ENCODE results near the gene TTBK1. TPM values are rescaled to one million over a fixed set of nuclear protein-coding genes. Genes with fewer than 3 reads are reported as not detected.

The TTBK1 gene
- total and polyA plus RNA-seq, 12 donors = 0.17 to 5.4 (median 0.65) TPM

- Histone ChIP-seq H3K4me1 (replicated peaks in 1 of 2) (peaks cover 10 to 11% of the 10 kb centered on the region in 2 donors), H3K4me3 (no peak overlapping the region), H3K9me3 (replicated peaks in 1 of 3) (no peaks in the 10 kb centered on the region), H3K27me3 (no peaks in the 10 kb centered on the region), H3K36me3 (replicated peaks in 1 of 2) (no peaks in the 10 kb centered on the region), H3K27ac (peak overlapping the region in 2 of 5 donors; percentile 48 to 53)
- DNase-seq = no peak
- 75 to 98% (median 95%) methylated on average over 3 of the region's 3 CpGs for WGBS, 4 donors
- intact Hi-C loops (cut with DNase I) = no loop called here
- no peak for TF ChIP-seq CTCF (IDR thresholded peaks at IDR 0.05)
- no peak for TF ChIP-seq POLR2A (IDR thresholded peaks at IDR 0.05)
These were observed 47.1 kb downstream of the TTBK1 start for GRCh38 chr6:43290339-43290904.

- intact Hi-C loops (cut with DNase I) = no loop called here
- Histone ChIP-seq H3K36me3 (replicated peaks in 1 of 2) (no peaks in the 10 kb centered on the region), H3K27ac (peak overlapping the region in 2 of 5 donors; percentile 48 to 53), H3K27me3 (no peaks in the 10 kb centered on the region), H3K4me3 (no peak overlapping the region), H3K9me3 (replicated peaks in 1 of 3) (no peaks in the 10 kb centered on the region), H3K4me1 (replicated peaks in 1 of 2) (peaks cover 10 to 11% of the 10 kb centered on the region in 2 donors)
- WGBS, 4 donors = 54 to 61% (median 55%) methylated on average over 6 of the region's 6 CpGs
- TF ChIP-seq POLR2A (IDR thresholded peaks at IDR 0.05) (no peak), CTCF (IDR thresholded peaks at IDR 0.05) (no peak)
- peak; percentile 53 to 77 (median 71) for DNase-seq
These were observed 47.6 kb downstream of the TTBK1 start for GRCh38 chr6:43290905-43291355.

- WGBS, 4 donors = 92 to 100% (median 95%) methylated on average over 2 of the region's 2 CpGs
- H3K36me3 ChIP-seq (replicated peaks in 1 of 2) = no peaks in the 10 kb centered on the region
- H3K4me1 ChIP-seq (replicated peaks in 1 of 2) = peaks cover 9% of the 10 kb centered on the region in 2 donors
- no peak for TF ChIP-seq CTCF (IDR thresholded peaks at IDR 0.05)
- TF ChIP-seq POLR2A (IDR thresholded peaks at IDR 0.05) = no peak
- H3K4me3 ChIP-seq = no peak overlapping the region
- no peaks in the 10 kb centered on the region for H3K27me3 ChIP-seq
- no peak for DNase-seq
- H3K27ac ChIP-seq = peak overlapping the region in 1 of 5 donors; percentile 53
- intact Hi-C loops (cut with DNase I) = no loop called here
- H3K9me3 ChIP-seq (replicated peaks in 1 of 3) = no peaks in the 10 kb centered on the region
These were observed 48.4 kb downstream of the TTBK1 start for GRCh38 chr6:43291708-43292107.

GRCh38 chr6:43292341-43292740 is 49.1 kb downstream of the TTBK1 start:
- intact Hi-C loops (cut with DNase I) = no loop called here
- Histone ChIP-seq H3K9me3 (replicated peaks in 1 of 3) (no peaks in the 10 kb centered on the region), H3K36me3 (replicated peaks in 1 of 2) (no peaks in the 10 kb centered on the region), H3K4me1 (replicated peaks in 1 of 2) (peaks cover 3% of the 10 kb centered on the region in 2 donors), H3K4me3 (no peak overlapping the region), H3K27me3 (no peaks in the 10 kb centered on the region), H3K27ac (no peak overlapping the region)
- 89 to 94% (median 92%) methylated on average over 6 of the region's 6 CpGs for WGBS, 4 donors
- DNase-seq = no peak
- TF ChIP-seq POLR2A (IDR thresholded peaks at IDR 0.05) = no peak

GRCh38 chr6:43292763-43293318 is 49.6 kb downstream of the TTBK1 start:
- no peaks in the 10 kb centered on the region for H3K36me3 ChIP-seq (replicated peaks in 1 of 2)
- no peak for DNase-seq
- H3K9me3 ChIP-seq (replicated peaks in 1 of 3) = no peaks in the 10 kb centered on the region
- no peak overlapping the region for H3K4me3 ChIP-seq
- WGBS, 4 donors = 64 to 85% (median 69%) methylated on average over 3 to 5 of the region's 5 CpGs
- H3K27ac ChIP-seq = no peak overlapping the region
- intact Hi-C loops (cut with DNase I) = no loop called here
- no peaks in the 10 kb centered on the region for H3K4me1 ChIP-seq (replicated peaks in 1 of 2)
- TF ChIP-seq POLR2A (IDR thresholded peaks at IDR 0.05) (no peak), CTCF (IDR thresholded peaks at IDR 0.05) (no peak)
- H3K27me3 ChIP-seq = no peaks in the 10 kb centered on the region
